ELF-1 (cell line): ENCODE data around the gene KRTAP10-1.

Experiments
- DNase-seq: peaks from one replicate; pipeline ENCODE4 v3.0.0-alpha.2; 2016; ENCODE audit warnings: low read depth, low spot score

KRTAP10-1 gene

DNA sequence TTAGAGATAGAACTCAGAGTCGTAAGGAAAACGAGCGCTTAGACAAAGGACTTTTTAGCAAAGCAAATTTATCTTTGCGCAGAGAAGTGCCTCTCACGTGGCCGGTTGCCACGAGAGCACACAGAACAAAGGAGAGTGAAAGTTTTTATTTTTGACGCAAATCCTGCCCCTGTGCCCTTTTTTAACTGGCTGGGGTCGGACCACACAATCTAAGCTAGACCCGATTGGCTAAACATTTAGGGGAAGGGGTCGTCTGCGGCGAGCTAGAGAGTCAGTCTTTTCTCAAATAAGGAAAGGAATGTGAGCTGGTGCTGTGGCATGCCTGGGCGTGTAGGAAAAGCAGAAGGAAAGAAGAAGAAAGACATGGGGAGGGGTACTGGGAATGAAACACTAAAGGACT is 8.9 kb upstream of the KRTAP10-1 start:
- peak; percentile 67 for DNase-seq

DNA sequence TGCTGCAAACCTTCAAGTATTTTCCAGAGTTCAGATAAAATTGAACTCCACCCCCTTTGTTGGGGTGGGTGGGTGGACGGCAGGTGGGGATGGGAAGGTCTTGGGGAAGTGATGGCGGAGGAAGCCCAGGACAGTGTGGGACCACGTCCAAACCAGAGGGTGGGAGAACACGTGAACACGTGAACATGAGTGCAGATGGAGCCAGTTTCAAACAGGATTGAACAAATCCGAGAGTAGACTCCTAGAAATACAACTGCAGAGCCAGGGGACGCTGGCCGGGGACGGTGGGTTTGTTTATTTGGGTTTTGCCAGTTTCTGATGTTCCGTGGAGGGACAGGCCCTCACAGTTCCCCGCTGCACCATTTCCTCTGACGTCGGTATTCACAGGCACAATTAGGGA is 8.4 kb upstream of the KRTAP10-1 start:
- no peak for DNase-seq

DNA sequence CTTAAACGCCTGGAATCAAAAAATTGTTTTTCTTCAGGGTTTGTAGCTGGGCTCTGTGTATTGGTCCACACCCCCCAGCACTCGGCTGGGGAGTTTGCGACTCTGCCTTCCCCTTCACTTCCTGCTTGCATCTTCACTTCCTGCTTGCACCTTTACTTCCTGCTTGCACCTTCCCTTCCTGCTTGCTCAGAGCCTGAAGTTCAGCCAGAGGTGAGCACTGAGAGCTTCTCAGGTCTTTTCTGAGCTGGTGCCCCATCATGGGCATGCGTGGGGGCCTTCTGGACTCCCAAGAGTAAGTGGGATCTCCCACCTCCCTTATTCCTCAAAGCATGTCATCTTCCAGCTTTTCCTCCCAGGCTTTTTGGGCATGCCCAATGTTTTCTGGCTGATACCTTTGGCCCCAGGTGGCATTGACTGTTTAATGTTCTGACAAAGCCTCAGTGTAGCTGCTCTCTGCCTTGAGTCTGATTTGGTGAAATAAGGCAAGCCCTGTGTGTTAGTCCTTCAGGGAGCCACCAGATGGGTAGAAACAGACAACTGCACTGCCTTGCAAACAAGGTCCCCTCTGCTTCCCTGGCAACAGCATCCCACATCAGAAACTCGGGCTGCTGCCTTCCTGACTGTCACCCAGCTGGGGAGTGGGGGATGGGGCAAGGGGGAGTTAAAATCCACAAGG is 7.8 kb upstream of the KRTAP10-1 start:
- no peak for DNase-seq

DNA sequence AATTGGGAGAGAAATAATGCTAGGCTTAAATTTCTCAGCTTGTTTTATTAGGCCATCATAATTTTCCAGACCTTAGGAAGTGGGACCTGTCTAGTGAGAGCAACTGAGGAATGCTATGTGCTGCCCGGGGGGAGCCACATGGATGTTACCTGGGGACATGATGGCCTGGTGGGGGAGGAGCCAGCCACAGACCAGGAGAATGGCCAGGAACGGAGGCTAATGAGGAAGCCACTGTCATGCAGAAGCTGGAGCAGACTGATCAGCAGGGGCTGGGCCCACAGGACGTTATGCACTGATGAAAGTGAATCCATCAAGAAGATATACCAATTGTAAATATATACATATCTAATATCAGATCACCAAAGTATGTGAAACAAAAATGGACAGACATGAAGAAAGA is 4.6 kb upstream of the KRTAP10-1 start:
- peak; percentile 21 for DNase-seq

DNA sequence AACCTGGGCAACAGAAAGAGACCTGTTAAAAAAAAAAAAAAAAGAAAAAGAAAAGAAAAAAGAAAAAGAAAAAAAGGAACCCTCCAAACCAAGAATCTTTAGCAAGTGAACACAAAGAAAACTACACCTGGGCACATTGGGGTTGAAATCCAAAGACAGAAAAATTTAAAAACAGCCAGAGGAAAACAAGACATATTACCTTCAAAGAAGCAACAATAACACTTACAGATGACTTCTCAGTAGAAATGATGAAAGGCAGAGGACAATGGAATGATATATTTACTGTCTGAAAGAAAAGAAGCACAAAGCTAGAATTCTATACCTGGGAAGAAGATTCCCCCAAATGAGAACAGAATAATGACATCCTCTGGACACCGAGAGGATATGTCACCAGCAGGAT is 2.7 kb upstream of the KRTAP10-1 start:
- DNase-seq, result no peak

DNA sequence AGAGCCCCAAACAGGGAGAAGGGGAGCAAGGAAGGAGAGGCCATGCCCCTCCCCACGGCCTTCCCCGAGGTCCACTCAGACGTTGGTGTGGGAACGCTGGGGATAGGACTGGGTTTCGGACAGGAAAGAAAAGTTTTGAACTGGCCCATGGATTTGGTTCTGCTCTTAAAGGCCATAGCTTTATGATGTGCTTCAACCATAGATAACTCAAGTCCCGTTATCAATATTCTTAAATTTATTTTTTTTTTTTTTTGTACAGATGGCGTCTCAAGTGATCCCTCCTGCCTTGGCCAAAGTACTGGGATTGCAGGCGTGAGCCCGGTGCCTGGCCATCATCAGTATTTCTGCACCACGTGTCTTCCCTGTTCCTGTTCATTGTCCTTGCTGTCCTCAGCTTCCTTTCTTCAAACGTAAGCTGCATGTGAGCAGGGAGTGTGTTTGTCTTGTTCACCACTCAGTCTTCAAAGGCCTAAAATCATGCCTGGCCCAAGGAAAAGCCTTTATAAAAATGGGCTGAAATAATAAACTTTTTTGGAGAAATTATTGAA is 820 bp upstream of the KRTAP10-1 start:
- DNase-seq, result peak; percentile 1

DNA sequence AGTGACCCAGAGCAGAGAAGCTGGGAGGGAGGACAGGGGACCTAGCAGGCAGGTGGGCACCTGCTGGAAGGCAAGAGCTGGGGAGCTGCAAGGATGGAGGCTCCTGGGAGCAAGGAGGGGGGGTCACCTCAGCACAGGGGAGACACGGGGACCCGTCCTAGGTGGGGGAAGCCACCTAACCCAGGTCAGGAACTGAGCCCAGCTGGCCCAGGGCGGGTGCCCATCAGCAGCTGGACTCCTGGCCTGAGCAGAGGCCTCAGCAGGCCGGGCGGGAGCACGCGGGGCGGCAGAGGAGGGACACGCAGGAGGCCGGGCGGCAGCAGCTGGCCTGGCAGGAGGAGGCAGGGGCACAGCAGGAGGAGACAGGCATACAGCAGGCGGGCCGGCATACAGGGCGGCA is 949 bp downstream of the KRTAP10-1 start:
- DNase-seq, result peak; percentile 0

DNA sequence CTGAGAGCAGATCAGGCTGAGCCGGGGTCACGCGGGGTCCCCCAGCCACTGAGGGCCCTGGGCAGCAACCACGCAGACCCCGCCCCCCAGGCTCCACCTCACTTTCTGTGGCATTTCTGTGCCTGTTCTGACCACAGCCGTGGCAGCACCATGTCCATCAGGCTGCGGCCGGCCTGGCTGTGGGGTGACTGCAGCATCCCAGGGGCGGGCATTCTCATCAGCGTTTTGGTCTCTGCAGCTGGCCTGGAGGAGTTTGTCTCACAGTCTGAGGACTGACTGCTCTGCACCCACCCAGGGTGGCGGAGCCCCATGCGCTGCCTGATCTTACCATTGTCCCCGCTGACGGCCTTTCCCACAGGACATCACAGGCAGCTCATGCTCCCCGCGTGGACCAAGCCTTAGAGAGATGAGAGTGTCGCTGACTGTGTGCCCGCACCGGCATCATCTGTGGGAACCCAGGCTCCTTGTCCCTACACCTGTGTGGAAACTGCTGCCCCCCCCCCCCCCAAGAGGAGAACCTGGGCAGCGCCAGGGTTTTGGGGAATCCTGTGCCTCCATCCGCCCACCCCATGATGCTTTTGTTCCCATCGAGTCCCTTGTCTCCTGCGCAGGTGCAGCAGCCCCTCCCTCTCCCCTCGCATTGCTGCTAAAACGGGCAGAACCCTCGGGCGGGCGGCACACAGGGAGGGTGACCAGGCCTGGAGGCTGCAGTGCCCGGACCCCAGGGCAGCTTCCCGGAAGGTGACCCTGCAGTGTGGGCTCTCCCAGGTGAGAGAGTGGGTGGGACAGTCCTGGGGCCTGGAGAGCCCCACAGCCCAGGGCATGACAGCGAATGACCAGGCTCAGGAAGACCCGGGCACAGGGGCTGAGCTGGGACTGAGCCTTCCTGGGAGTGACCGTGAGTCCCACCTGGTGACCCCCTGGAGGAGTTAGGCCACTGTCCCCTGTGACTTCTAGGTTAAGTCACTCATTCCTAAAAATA is 1.8 kb downstream of the KRTAP10-1 start:
- DNase-seq, result no peak

DNA sequence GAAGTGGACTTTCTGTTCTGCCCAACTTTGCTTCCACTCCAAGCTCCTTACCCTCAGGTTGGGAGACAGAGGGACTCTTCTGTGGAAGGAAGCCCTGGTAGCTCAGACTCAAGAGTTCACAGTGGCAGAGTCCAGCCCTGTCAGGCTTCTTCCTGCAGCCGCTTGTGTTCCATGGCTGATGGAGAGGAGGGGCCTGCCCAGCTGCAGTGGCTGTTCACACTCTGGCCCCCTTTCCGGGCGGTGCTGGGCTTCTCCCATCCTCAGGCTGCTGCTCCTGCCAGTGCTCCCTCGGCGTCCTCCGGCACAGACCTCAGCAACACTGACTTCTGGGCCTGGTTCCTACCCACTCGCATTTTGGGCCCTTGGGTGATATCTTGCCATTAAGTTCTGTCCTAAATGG is 4.0 kb downstream of the KRTAP10-1 start:
- DNase-seq, result no peak

DNA sequence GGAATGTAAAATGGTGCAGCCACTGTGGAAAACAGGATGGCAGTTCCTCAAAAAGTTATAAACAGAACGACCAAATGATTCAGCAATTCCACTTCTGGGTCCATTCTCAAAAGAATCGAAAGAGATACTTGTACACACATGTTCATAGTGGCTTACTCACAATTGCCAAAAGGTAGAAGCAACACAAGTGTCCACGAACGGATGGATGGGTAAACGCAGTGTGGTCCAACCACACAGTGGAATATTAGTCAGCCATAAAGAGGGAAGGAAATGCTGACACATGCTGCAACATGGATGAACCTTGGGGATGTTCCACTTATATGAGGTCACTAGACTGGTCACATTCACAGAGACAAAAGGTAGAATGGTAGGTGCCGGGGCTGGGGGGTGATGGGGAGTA is 5.3 kb downstream of the KRTAP10-1 start:
- DNase-seq, result no peak

DNA sequence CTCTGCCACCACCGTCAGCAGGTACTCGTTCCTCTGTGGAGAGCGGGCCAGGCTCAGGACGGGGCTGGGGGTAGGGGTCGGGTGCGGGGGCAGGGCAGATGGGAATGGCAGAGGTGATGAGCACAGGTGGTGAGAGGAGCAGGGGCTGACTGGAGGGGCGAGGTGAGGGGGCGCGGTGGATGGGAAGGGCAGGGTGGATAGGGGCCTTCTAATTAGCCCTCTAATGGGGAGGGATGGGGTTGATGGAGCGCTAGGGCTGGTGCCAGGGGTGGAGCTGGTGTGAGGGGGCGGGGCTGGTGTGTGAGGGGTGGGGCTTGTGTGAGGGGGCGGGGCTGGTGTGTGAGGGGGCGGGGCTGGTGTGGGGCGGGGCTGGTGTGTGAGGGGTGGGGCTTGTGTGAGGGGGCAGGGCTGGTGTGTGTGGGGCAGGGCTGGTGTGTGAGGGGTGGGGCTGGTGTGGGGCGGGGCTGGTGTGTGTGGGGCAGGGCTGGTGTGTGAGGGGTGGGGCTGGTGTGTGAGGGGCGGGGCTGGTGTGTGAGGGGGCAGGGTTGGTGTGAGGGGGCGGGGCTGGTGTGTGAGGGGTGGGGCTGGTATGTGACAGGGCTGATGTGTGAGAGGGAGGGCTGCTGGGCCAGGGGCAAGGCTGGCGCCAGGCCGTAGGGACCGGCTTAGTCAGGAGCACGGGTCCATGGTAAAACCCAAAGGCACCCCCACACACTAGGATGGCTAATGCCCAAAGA is 5.9 kb downstream of the KRTAP10-1 start:
- DNase-seq, result no peak

DNA sequence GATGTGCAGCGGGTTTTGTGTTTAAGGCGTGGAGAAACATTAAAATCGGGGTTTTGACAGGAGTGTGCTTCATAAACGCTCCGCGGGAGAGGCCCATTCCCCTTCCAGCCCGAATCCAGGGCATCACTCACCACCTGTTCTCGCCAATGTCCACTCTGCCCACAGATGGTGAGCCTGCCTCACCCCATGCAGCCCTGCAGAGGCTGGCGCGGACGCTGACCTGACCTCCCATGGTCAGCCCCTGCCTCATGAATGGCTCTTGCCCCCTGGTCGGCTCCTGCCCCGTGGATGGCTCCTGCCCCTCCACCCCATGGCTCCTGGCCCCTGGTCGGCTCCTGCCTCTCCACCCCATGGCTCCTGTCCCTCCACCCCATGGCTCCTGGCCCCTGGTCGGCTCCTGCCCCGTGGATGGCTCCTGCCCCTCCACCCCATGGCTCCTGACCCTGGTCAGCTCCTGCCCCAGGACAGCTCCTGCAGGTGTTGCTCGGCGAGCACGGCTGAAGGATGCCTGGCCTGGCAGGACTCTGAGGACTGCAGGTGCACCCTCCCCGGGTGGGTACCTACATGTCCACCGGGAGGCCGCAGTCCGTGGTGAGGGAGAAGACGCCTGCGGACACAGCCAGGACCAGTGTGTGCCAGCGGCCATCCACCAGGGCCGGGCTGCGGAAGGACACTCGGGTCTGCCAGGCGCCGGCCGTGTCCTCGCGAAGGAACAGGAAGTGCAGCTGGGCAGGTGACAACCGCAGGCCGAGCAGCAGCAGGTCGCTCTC is 6.7 kb downstream of the KRTAP10-1 start:
- DNase-seq, result no peak

DNA sequence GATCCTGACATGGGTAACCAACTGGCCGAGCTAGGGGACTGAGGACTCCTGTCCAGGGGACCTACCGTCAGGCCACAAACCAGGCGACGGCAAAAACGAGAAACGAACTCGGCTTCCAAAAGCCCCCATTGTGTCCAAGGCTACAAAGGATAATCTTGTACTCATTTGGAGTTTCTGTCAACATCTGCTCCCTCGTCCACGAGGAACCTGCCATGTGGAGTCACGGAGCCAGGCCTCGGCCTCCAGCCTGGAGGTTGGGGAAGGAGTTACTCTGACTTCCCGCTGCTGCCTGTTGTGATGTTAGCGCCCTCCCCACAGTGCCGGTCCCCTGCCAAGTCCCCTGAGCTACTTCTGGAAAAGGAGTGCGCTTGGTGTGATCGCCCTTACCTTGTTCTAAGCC is 7.3 kb downstream of the KRTAP10-1 start:
- DNase-seq, result no peak

DNA sequence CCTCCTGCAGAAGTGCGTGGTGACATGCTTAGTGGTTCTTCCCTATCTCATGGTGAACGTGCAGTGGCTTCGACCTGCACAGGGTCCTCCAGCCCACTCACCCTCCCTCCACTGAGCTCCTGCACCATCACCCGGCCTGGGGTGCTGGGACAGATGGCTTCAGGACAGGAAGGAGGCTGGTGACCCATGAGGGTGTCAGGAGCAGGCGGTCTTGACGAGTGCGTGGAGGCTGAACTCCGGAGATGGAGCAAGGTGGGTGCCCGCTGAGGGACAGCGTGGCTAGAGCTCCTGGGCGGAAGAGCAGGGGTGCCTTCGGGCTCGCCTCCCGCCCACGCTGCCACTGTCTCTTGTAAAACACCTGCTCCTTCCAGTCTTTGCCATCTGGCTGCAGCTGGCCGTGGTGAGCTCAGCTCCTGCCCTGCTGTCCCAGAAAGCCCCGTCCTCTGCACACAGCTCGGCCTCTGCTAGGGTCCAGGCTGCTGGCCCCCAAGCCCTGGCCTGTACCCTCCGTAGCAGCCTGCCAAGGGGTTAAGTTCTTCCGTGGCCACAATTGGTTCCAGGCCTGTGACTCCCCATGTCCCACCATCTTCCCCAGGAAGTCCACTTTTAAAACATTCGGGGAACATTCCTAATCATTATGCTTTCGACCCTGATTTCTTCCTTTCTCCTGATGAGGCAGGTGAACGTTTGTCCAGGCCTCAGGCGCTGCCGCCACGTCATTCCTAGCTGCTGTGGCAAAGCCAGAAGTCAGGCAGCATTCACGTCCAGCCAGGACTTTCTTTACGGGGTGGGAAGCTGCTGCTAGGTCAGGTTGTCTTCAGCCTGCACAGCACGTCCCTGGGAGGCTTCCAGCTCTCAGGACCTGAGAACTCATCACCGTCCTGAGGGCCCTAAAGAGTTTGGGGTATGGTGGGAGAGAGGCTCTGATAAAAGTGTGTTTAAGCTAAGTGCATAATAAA is 8.1 kb downstream of the KRTAP10-1 start:
- DNase-seq, result no peak

DNA sequence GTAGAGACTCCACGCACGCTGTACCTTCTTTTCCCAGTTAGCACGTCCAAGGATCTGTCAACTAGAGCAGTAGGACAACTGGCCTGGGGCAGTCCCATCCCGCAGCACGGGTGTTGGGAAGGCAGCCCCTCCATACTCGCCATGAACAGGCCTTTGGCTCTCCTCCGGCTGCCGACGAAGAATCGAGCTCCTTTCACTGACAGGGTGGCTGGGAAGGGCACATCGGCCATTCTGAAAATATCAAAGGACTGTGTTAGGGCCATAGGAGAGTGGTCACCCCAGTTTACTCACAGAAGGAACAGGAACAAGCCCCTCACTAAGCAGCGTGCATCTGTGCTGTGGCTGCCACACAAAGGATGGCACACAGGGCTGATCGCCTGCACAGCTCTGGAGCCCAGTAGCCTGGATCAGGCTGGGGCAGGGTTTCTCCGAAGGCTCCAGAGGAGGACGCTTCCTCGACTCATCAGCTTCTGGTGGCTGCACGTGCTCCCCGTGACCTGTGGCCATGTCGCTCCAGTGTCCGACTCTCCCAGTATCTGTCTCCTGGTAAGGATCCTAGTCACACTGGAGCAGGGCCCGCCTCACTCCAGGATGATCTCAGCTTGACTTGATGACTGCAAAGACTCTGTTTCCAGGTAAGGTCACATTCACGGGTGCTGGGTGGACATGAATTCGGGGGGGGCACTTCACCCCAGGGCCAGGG is 8.9 kb downstream of the KRTAP10-1 start:
- no peak for DNase-seq

DNA sequence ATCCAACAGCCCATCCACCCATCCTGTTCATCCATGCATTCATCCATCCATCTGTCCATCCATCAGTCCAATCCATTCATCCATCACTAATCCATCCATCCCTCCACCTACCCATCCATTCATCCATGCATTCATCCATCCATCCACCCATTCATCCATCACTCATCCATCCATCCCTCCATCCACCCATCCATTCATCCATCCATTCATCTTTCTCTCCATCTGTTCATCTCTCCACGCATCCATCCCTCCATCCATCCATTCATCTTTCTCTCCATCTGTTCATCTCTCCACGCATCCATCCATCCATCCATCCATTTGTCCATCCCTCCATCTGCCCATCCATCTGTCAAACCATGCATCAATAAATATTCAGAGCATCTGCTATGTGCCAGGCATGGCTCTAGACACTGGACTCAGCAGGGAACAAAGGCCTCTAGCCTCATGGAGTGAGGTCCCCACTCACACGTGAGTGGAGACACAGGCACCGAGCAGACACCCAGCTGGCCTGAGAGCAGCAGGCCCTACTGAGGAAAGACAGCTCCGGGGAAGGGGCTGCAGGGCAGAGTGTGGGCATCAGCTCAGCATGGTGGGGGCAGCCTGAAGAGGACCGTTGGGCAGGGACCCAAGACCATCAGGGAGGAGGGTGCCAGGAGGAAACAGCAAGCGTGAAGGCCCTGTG is 9.6 kb downstream of the KRTAP10-1 start:
- DNase-seq, result no peak

DNA sequence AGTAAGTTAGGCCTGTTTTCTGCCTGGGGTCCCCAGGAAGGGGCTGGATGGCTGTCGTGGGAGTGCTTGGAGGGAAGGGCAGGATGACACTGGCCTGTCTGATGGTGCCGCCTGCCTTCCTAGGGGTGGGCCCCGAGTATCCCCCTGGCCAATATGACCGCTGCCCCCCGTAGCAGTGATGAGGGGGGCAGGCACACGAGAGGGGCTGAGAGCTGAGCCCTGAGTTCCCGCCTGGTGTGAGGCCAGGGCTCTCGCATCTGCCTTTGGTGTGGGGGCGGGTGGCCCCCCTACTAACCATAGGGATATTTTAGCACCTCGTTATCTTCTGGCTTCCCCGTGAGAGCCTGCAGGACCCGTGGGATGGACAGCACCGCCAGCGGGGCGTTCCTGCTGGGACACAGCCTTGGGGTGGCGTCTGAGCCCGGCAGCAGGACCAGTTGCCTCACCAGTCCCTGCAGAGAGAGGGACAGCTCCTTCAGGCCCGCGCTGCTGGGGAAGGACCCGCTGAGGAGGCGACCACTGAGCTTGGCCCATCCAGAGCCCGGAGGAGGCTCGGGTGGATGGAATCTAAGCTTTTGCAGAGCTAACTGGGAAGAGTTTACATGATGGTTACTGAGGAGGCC is 10.4 kb downstream of the KRTAP10-1 start:
- no peak for DNase-seq

DNA sequence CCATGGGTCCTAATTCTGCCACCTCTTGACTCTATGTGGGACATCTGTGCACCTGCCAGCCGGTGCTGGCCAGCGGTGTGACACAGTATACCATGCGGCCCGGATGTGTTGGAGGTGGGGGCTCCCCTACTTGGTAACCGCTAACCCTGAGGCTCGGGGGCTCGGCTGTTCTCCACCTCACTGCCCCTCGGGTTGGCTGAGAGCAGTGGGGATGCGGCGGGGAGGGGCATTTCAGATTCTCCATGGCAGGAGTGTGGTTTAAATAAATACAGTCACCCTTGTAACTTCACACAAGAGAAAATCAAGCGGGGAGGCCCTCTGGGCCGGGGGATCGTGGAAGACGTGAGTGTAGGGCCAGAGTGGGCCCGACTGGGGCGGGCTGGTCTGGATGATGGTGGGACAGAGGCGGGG is 11.0 kb downstream of the KRTAP10-1 start:
- no peak for DNase-seq
